BJ (cell line): ENCODE data around the gene CCDC171. TPM values are rescaled to one million over a fixed set of nuclear protein-coding genes. Genes with fewer than 3 reads are reported as not detected.

Source experiments
- CTCF ChIA-PET: fragments of 350-600 bp; formaldehyde crosslinking; extraction: SDS; loops from one replicate; lab custom pipeline; 2021; ENCODE audit warnings: antibody characterized with exemption, inconsistent platforms; lab: Yijun Ruan, JAX
- POLR2A ChIA-PET: fragments of 300-600 bp; sonication (Branson Sonifier 250); formaldehyde crosslinking; extraction: SDS; loops from one replicate; lab custom pipeline; 2021; ENCODE audit warnings: antibody characterized with exemption; lab: Charles Lee
- DNase-seq: peaks from one replicate; pipeline ENCODE4 v3.0.0-alpha.2; 2011; ENCODE audit warnings: low read depth
- H3K27me3 ChIP-seq: 2 replicates; pipeline ENCODE4 v1.6.0; 2011; ENCODE audit warnings: low read length; ENCODE audit not compliant: control insufficient read depth, insufficient read depth
- H3K36me3 ChIP-seq: 2 replicates; pipeline ENCODE4 v1.5.1; 2011; ENCODE audit warnings: low read length; ENCODE audit not compliant: control insufficient read depth, insufficient read depth
- H3K4me3 ChIP-seq: 2 replicates; pipeline ENCODE4 v1.5.1; 2011; ENCODE audit warnings: low read depth, mild to moderate bottlenecking, control low read depth, low read length
- polyA plus RNA-seq: library from polyadenylated mRNA; depleted of rRNA; stranded (reverse); fragments of >200 nt; gene quantifications from 2 replicates; pipeline ENCODE4 v1.2.3, GENCODE V29; 2011
- TF ChIP-seq, protein P1 (sequence below): IDR thresholded peaks from 2 replicates; pipeline ENCODE4 v1.5.1; 2011; ENCODE audit warnings: low read depth, mild to moderate bottlenecking, control low read depth, inconsistent platforms, low read length, moderate library complexity; ENCODE audit not compliant: insufficient read depth

CCDC171 gene
- polyA plus RNA-seq, 1 experiment, result 0.39 TPM

DNA sequence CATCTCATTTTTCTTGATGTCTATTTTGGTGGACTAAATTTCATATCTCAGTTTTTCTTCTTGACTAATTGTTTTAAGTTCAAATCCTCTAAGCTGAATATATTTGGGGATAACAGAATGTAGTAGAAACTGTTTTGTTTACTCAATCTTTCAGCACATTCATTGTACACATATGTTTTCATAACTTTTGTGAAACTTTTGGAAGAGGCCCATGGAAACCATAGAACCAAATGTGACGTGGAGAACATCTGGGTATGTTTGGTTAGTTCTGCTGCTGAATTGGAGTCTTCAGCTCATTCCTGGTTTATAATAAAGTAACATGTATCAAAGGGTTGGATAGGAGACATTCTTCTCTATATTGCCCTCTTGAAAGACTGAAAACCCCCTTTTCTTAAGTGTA is 88.4 kb downstream of the CCDC171 start:
- ChIA-PET CTCF (interaction anchor here (0.8 to 1.4 kb wide), 5 partner anchors 11 to 183 kb away, joined by 3 to 5 read pairs (median 3); partner anchors contain the start of gene CCDC171), POLR2A (interaction anchor here (0.6 kb wide), 1 partner anchor 151 kb away, joined by 4 read pairs; no protein-coding TSS in a partner anchor)
- no peaks in the 10 kb centered on the region for H3K36me3 ChIP-seq
- no peak overlapping the region for H3K4me3 ChIP-seq
- DNase-seq, result no peak
- TF ChIP-seq, protein P1, sequence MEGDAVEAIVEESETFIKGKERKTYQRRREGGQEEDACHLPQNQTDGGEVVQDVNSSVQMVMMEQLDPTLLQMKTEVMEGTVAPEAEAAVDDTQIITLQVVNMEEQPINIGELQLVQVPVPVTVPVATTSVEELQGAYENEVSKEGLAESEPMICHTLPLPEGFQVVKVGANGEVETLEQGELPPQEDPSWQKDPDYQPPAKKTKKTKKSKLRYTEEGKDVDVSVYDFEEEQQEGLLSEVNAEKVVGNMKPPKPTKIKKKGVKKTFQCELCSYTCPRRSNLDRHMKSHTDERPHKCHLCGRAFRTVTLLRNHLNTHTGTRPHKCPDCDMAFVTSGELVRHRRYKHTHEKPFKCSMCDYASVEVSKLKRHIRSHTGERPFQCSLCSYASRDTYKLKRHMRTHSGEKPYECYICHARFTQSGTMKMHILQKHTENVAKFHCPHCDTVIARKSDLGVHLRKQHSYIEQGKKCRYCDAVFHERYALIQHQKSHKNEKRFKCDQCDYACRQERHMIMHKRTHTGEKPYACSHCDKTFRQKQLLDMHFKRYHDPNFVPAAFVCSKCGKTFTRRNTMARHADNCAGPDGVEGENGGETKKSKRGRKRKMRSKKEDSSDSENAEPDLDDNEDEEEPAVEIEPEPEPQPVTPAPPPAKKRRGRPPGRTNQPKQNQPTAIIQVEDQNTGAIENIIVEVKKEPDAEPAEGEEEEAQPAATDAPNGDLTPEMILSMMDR, result no peak
- no peaks in the 10 kb centered on the region for H3K27me3 ChIP-seq

DNA sequence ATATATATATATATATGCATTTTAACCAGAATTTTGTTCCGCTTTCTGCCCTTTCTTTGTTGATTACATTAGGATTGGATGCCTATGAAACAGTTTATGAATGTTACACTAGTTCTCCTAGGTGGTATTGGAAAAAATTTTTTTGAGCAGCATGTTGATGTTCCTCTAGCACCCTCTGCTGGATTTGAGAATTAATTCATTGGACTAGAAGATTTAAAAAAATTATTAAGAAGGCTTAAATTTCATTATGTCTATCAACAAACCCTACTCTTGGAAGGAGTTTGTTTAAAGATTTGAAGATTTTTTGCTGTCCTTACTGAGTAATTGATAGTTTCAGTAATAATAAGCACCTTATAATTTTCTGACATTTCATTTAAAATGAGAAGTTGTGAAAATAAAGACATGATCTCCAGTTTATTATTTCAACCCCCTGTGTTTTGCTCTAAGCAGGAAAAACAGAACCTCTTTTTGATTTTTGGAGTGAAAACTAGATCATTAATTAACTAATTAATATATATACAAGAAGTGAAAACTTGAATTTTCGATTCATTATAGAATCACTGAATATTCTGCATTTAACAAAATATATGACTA is 89.6 kb downstream of the CCDC171 start:
- CTCF ChIA-PET, result interaction anchor here (1.1 to 1.4 kb wide), 2 partner anchors 17 to 182 kb away, joined by 3 to 5 read pairs; no protein-coding TSS in a partner anchor
- TF ChIP-seq, protein P1, result peak; percentile 55
- H3K4me3 ChIP-seq, result no peak overlapping the region
- POLR2A ChIA-PET, result no interaction called here
- peak; percentile 3 for DNase-seq
- H3K36me3 ChIP-seq, result no peaks in the 10 kb centered on the region
- no peaks in the 10 kb centered on the region for H3K27me3 ChIP-seq

DNA sequence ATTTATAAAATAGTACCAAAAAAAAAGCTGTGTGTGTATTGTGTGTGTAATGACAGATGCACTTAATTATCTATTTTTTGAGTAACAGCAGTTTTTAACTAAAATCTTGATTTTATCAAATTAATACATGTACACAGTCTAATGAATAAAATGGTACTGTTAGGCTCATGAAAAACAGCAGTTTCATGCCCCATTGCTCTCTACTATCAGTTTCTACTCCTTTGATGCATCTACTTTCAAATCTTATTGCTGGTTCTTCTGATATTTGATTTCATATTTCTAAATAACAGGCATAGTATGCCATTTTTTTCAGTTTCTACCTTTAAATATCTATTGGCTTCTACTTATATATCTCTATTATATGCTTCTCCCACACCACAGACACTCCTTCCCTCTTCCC is 117.4 kb downstream of the CCDC171 start:
- TF ChIP-seq, protein P1, result no peak
- ChIA-PET POLR2A (no interaction called here), CTCF (interaction anchor here (1.2 kb wide), 2 partner anchors 9 to 26 kb away, joined by 3 read pairs; no protein-coding TSS in a partner anchor)
- DNase-seq, result no peak
- H3K4me3 ChIP-seq, result no peak overlapping the region
- H3K36me3 ChIP-seq, result no peaks in the 10 kb centered on the region
- no peaks in the 10 kb centered on the region for H3K27me3 ChIP-seq

DNA sequence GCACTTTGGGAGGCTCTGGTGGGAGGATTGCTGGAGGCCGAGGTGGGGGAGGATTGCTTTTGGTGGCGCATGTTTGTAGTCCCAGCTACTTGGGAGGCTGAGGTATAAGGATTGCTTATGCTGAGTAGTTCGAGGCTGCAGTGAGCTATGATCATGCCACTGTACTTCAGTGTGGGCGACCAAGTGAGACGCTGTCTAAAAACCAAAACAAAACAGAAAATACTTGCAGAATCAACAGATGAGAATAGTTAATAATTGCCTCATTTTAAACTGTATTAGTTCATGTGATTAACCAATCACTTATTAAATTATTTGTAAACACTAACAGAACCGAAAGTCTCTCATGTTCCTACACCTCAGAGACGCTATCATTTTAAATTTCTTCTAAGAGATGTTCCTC is 118.1 kb downstream of the CCDC171 start:
- H3K27me3 ChIP-seq, result no peaks in the 10 kb centered on the region
- H3K4me3 ChIP-seq, result no peak overlapping the region
- ChIA-PET CTCF (no interaction called here), POLR2A (no interaction called here)
- TF ChIP-seq, protein P1, result no peak
- no peaks in the 10 kb centered on the region for H3K36me3 ChIP-seq
- DNase-seq, result no peak

DNA sequence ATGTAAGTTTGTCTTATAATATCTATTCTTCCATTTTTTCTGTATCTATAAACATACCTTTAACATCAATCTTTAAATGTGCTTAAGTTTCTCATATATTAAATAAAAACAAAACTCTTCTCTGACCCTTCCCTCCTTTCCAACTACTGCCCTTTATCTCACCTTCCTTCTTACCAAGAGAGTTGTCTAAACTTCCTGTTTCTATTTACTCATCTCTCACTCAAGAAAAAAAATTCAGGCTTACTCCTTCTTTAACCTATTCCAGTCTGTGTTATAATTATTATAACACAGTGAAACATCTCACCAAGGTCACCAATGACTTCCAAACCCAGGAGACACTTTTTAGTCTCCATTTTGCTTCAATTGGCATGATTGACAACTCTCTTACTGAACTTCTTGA is 140.9 kb downstream of the CCDC171 start:
- H3K36me3 ChIP-seq, result no peaks in the 10 kb centered on the region
- no peak overlapping the region for H3K4me3 ChIP-seq
- H3K27me3 ChIP-seq, result no peaks in the 10 kb centered on the region
- POLR2A ChIA-PET, result no interaction called here
- CTCF ChIA-PET, result no interaction called here
- TF ChIP-seq, protein P1, result no peak
- no peak for DNase-seq
